ENCODE results near the gene VLDLR. TPM values are rescaled to one million over a fixed set of nuclear protein-coding genes. Genes with fewer than 3 reads are reported as not detected.

Gene VLDLR
- total and polyA plus RNA-seq, 2 of the 8 experiments (the other 6 are each of a cell fraction or from before 2014, with no cell fraction given) = 24.2 to 49.1 TPM

- TF ChIP-seq RAD21 (IDR thresholded peaks at IDR 0.05 in 1 of 2, conservative IDR thresholded peaks at IDR 0.05 in 1 of 2; ENCODE audit: low read depth in 2 of 2, low read length in 2 of 2) (no peak), SUZ12 (IDR thresholded peaks at IDR 0.05; ENCODE audit: low read length) (no peak), PHF8 (conservative IDR thresholded peaks at IDR 0.05; ENCODE audit: low read depth, low read length) (no peak), CREB1 (IDR thresholded peaks at IDR 0.05) (no peak), SP1 (IDR thresholded peaks at IDR 0.05; ENCODE audit: low read depth, low read length) (no peak)
Observed at GRCh38 chr9:2700398-2700797, 78.8 kb downstream of the VLDLR start (continued).
